Smooth muscle cell (in vitro differentiated cells): ENCODE measurements around the gene PLA2G2C. TPM values are rescaled to one million over a fixed set of nuclear protein-coding genes. Genes with fewer than 3 reads are reported as not detected.
"Not testable (repeated sequence)": the region's sequence is repeated elsewhere in the genome, so short reads cannot be mapped to it uniquely, and the experiment has no call there.

Experiments
- DNase-seq: peaks from one replicate; lab custom pipeline; 2025; ENCODE audit not compliant: unreplicated experiment; lab: John Stamatoyannopoulos, UW
- H2AFZ ChIP-seq: fragments of 200-600 bp; sonication (generic); 2 replicates; pipeline ENCODE4 v1.6.0; 2016; ENCODE audit warnings: antibody characterized with exemption, low read depth, mild to moderate bottlenecking
- H3F3A ChIP-seq: fragments of 200-600 bp; sonication (generic); 2 replicates; pipeline ENCODE4 v1.6.0; 2017; ENCODE audit warnings: antibody characterized with exemption, low read depth
- H3K27ac ChIP-seq: fragments of 200-600 bp; sonication (generic); 2 replicates; pipeline ENCODE4 v1.5.1; 2016; ENCODE audit warnings: low read depth, mild to moderate bottlenecking
- H3K27me3 ChIP-seq: fragments of 200-600 bp; sonication (generic); 2 replicates; pipeline ENCODE4 v1.6.1; 2016; ENCODE audit warnings: low read depth, mild to moderate bottlenecking
- H3K36me3 ChIP-seq: fragments of 200-600 bp; sonication (generic); 2 replicates; pipeline ENCODE4 v1.5.1; 2016; ENCODE audit warnings: low read depth
- H3K4me1 ChIP-seq: fragments of 200-600 bp; sonication (generic); 2 replicates; pipeline ENCODE4 v1.5.1; 2016; ENCODE audit warnings: low read depth
- H3K4me2 ChIP-seq: fragments of 200-600 bp; sonication (generic); 2 replicates; pipeline ENCODE4 v1.6.0; 2016; ENCODE audit warnings: mild to moderate bottlenecking
- H3K4me3 ChIP-seq: fragments of 200-600 bp; sonication (generic); 2 replicates; pipeline ENCODE4 v1.5.1; 2016; ENCODE audit warnings: mild to moderate bottlenecking
- H3K79me2 ChIP-seq: fragments of 200-600 bp; sonication (generic); 2 replicates; pipeline ENCODE4 v1.6.0; 2016; ENCODE audit warnings: low read depth, mild to moderate bottlenecking
- H3K9ac ChIP-seq: fragments of 200-600 bp; sonication (generic); 2 replicates; pipeline ENCODE4 v1.6.0; 2016; ENCODE audit warnings: low read depth
- H3K9me3 ChIP-seq: fragments of 200-600 bp; sonication (generic); replicated peaks from 2 replicates; pipeline ENCODE4 v1.5.1; 2016; ENCODE audit warnings: low read depth
- H4K20me1 ChIP-seq: fragments of 200-600 bp; sonication (generic); 2 replicates; pipeline ENCODE4 v1.6.0; 2016; ENCODE audit warnings: low read depth
- WGBS: methylation state at CpG from one replicate; pipeline ENCODE4 v1.1.7; 2016; ENCODE audit warnings: low lambda C conversion rate; 5-methylcytosine and 5-hydroxymethylcytosine counted together
- polyA plus RNA-seq: library from polyadenylated mRNA; unstranded; fragments of >200 nt; fragmentation: Nextera tagmentation; extraction: Ambion mirVana; gene quantifications from 2 replicates; pipeline ENCODE4 v1.2.1, GENCODE V29; 2016
- total RNA-seq: library from RNA; depleted of rRNA; stranded (reverse); fragments of >200 nt; gene quantifications from 2 replicates; pipeline ENCODE4 v1.2.3, GENCODE V29; 2014
- TF ChIP-seq, protein P1 (sequence below): fragments of 200-600 bp; sonication (generic); IDR thresholded peaks from 2 replicates; pipeline ENCODE4 v1.5.1; 2017; ENCODE audit warnings: borderline replicate concordance, mild to moderate bottlenecking, antibody characterized with exemption; ENCODE audit not compliant: insufficient read depth, poor library complexity, severe bottlenecking

Gene PLA2G2C
- total and polyA plus RNA-seq, 2 experiments from 2014 or later, result 0.09 TPM; not detected in 1

DNA sequence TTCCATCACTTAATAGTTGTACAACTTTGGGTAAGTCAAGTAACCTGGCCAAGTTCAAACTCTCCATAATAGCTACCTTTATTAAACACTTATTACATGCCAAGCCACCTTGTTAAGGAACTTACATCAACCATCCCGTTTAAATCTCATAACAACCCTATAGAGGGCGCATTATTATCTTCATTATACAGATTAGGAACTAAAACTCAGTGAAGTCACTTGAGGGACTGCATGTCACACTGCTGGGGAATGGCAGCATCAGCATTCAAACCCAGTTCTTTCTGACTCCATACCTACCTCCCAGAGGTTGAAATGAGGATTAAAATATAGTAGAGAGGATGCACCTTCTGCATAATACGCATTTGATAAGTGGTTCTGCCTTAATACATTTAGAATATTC, 47.1 kb upstream of the PLA2G2C start:
- TF ChIP-seq, protein P1, sequence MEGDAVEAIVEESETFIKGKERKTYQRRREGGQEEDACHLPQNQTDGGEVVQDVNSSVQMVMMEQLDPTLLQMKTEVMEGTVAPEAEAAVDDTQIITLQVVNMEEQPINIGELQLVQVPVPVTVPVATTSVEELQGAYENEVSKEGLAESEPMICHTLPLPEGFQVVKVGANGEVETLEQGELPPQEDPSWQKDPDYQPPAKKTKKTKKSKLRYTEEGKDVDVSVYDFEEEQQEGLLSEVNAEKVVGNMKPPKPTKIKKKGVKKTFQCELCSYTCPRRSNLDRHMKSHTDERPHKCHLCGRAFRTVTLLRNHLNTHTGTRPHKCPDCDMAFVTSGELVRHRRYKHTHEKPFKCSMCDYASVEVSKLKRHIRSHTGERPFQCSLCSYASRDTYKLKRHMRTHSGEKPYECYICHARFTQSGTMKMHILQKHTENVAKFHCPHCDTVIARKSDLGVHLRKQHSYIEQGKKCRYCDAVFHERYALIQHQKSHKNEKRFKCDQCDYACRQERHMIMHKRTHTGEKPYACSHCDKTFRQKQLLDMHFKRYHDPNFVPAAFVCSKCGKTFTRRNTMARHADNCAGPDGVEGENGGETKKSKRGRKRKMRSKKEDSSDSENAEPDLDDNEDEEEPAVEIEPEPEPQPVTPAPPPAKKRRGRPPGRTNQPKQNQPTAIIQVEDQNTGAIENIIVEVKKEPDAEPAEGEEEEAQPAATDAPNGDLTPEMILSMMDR, result peak; percentile 40
- Histone ChIP-seq H3K36me3 (no peaks in the 10 kb centered on the region), H3K9me3 (no peaks in the 10 kb centered on the region), H3K4me3 (no peak overlapping the region), H3K79me2 (no peaks in the 10 kb centered on the region), H3K4me1 (no peaks in the 10 kb centered on the region), H3K4me2 (no peak overlapping the region), H3F3A (no peaks in the 10 kb centered on the region), H2AFZ (no peak overlapping the region), H3K27me3 (no peaks in the 10 kb centered on the region), H4K20me1 (no peaks in the 10 kb centered on the region), H3K27ac (no peak overlapping the region), H3K9ac (no peak overlapping the region)
- 48% methylated on average over 3 of the region's 3 CpGs for WGBS
- no peak for DNase-seq

DNA sequence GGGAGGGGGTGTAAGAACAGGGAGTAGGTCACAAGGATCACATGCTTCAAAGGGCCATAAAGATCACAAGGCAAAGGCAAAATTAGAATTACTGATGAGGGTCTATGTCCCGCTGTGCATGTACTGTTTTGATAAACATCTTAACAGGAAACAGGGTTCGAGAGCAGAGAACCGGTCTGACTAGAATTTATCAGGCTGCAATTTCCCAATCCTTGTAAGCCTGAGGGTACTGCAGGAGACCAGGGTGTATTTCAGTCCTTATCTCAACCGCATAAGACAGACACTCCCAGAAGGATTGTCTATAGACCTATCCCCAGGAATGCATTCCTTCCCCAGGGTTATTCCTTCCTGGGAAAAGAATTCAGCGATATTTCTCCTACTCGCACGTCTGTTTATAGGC, 46.2 kb upstream of the PLA2G2C start:
- not testable (repeated sequence) for H3K9me3 ChIP-seq, H3K27ac ChIP-seq, H3K4me3 ChIP-seq, H3F3A ChIP-seq, DNase-seq, H4K20me1 ChIP-seq, H2AFZ ChIP-seq, H3K36me3 ChIP-seq, H3K4me1 ChIP-seq, H3K9ac ChIP-seq, H3K79me2 ChIP-seq, H3K27me3 ChIP-seq
- peak overlapping the region; percentile 19 for H3K4me2 ChIP-seq
- WGBS, result 34% methylated on average over 7 of the region's 7 CpGs

GRCh38 chr1:20229171-20229570, 42.9 kb upstream of the PLA2G2C start:
- Histone ChIP-seq H3K27me3 (peaks cover 5% of the 10 kb centered on the region), H3K79me2 (no peaks in the 10 kb centered on the region), H3K4me3 (no peak overlapping the region), H3K4me1 (no peaks in the 10 kb centered on the region), H3K4me2 (no peak overlapping the region), H2AFZ (no peak overlapping the region), H3K9me3 (no peaks in the 10 kb centered on the region), H4K20me1 (no peaks in the 10 kb centered on the region), H3K9ac (no peak overlapping the region), H3K27ac (no peak overlapping the region), H3F3A (no peaks in the 10 kb centered on the region), H3K36me3 (no peaks in the 10 kb centered on the region)
- TF ChIP-seq, protein P1, result no peak
- 96% methylated on average over 2 of the region's 2 CpGs for WGBS
- no peak for DNase-seq

GRCh38 chr1:20228314-20228825, 42.1 kb upstream of the PLA2G2C start:
- H3K4me3 ChIP-seq, result no peak overlapping the region
- 80% methylated on average over 11 of the region's 11 CpGs for WGBS
- H3K4me1 ChIP-seq, result no peaks in the 10 kb centered on the region
- TF ChIP-seq, protein P1, result no peak
- H3K79me2 ChIP-seq, result no peaks in the 10 kb centered on the region
- H3K9me3 ChIP-seq, result no peaks in the 10 kb centered on the region
- no peak overlapping the region for H3K9ac ChIP-seq
- H3K4me2 ChIP-seq, result no peak overlapping the region
- no peak overlapping the region for H3K27ac ChIP-seq
- DNase-seq, result no peak
- H2AFZ ChIP-seq, result no peak overlapping the region
- H3K36me3 ChIP-seq, result no peaks in the 10 kb centered on the region
- H3F3A ChIP-seq, result no peaks in the 10 kb centered on the region
- H4K20me1 ChIP-seq, result no peaks in the 10 kb centered on the region
- peaks cover 8% of the 10 kb centered on the region for H3K27me3 ChIP-seq
